HG03457 (cell line): ENCODE results near the gene COL23A1.
"Not testable (repeated sequence)": the region's sequence is repeated elsewhere in the genome, so short reads cannot be mapped to it uniquely, and the experiment has no call there.

Experiments used
- ATAC-seq: cut with Tn5 transposase; IDR thresholded peaks from one replicate; pipeline ENCODE4 v1.9.1; 2021; ENCODE audit warnings: moderate number of reproducible peaks; ENCODE audit not compliant: unreplicated experiment

The COL23A1 gene

DNA sequence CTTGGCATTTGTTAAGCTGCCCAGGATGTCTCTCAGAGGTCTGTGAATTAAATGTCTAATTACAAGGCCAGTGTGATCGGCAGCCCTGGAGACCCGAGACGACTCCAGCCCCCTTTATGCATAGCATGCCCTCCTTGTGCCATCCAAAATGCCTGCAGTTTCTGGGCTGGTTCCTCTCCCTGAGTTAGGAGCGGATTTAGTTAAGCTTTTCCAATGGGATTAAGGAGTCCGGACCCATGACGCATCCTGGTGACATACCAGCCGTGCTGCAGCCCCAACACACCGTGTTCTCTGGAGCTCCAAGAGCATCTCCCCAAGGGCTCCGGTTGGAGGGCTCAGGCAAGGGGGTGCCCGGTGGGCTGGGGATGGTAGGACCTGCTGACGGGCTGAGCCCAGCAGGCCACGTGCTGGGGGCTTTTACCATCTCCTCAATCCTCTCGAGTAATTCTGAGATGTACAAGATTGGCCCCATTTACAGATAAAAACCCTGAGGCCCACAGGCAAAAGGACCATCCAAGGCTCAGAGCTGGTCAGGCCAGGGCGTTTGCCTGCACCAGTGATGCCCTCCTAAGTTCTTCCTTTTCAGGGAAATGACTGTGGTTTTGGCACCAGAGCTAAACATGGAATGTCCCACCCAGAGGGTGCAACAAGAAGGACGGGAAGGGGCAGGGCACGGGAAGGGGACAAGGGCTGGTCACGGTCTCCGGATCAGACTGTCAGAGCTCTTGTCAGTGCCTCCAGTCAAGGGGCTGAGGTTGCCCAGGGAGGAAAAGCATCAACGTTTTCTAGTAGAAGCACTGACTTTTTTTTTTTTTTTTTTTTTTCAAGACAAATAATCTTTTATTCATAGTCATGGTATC lies 275.0 kb downstream of the COL23A1 start:
- ATAC-seq: no peak

DNA sequence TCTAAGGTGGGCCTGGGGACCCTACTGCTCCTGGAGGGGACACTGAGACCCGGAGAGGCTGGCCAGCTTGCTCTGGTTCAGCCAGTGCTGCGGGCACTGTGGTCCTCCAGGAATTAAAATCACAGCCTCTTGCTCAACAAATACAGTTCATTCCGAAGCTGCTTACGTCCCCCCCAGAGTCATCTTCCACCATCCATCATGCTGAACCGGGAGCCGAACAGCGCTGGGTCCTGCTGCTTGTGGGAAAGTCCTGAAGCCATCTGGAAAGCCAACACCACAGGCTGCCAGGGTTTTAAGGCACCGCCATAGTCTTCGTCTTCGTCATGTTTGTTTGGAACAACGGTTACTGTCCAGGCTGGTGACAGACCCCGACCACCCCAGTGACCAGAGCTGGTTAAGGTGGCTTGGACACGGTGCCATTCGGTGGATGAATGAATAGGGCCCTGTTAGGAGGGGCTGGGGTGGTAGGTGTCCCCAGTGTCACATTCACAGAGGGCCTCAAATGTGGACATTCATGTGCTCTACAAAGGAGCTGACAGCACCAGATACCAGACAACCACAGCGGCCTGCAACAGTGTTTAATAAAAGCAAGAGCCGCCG lies 276.0 kb downstream of the COL23A1 start:
- no peak for ATAC-seq

DNA sequence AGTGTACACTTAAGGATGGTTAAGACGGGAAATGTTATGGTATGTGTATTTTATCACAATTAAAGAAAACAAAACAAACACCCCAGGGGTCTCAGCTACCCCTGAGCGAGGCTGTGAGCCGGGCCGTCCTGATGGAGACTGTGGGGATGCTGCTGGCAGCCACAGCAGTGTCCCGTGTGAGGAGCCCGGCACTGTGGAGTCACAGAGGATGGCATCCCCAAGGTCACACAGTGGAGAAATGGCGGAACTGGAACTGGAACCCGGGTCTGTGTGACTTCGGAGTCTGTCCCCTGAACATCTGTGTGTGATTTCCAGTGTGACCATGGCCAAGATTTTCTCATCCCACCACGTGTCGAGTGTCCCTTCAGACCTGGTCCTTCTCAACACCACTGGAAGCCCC lies 276.9 kb downstream of the COL23A1 start:
- no peak for ATAC-seq

DNA sequence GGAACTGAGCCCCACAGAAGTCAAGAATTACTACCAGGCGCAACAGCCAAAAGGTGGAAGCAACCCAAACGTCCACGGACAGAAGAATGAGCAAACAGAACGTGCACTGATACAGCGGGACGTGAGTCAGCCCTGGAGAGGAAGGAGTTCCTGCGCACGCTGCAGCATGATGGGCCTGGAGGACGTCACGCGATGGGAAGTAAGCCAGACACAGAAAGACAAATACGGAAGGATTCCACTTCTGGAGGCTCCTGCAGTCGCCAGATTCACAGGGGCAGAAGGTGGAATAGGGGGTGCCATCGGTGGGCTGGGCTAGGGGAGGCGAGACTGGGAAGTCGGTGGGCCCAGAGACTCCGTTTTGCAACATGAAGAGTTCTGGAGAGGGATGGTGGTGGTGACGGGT lies 277.3 kb downstream of the COL23A1 start:
- no peak for ATAC-seq

DNA sequence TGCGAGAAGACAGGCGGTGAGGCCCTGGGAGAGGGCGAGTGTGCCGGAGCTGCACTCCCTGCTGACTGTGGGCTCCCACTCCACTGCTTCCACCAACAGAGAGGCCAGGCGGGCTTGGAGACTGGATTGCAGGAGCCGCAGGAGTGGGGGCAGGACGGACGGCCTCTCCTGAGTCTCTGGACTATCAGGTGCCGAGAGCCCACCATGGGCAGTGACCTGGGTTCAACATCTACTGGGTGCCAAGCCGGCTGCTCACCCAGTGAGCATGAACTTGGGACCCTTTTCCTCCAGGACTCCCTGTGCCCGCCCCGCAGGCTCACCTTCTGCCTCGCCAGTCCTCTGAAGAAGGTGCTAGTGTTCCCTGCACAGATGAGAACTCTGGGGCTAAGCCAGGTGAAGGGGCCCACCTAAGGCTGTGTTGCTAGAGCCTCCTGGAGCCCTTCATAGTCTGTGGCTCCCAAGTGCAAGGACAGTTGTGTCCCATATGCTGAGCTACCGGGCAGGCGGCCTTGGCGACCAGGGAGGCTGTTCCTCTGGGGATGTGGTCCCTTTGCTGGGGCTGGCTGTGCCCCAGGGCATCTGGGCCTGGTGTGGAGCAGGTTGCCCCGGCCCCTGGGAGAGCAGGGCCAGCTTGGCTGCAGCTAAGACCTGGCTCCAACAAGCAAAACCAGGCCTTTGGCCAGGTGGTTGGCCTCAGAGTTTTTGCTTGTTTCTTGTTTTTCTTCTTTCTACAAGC lies 279.9 kb downstream of the COL23A1 start:
- ATAC-seq: no peak

DNA sequence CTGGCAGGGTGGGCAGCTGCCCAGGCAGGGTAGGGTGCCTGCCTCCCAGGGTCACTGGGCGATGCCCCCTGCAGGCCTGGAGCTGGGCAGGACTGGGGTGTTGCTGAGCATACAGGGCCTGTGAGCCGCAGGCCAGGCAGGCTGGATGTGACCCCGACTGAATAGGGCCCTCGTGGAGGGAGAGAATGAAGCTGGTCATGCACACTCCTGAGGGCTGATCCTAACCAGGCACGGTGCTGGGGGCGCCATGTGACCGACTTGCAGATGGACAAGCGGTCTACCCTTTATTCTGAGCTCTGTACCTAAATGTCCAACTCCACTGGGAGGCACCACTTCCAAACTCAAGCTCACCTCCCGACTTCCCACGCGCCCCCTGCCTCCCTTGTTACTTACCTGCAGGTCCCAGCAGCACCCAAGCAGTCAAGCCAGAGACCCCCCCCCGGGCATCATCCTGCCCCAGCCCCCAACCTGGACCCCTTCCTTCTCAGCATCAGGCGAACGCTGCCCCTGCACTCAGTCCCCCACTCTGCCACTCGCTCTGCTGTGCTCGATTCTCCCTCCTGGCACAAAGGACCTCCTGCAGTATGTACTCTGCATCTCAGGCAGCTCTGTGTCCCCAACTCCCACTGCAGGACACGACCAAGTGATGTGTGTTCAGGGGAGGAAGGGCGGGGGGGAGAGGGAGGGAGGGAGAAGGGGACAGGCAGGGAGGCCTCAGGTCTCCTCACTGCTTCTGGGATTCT lies 280.8 kb downstream of the COL23A1 start:
- ATAC-seq: no peak

DNA sequence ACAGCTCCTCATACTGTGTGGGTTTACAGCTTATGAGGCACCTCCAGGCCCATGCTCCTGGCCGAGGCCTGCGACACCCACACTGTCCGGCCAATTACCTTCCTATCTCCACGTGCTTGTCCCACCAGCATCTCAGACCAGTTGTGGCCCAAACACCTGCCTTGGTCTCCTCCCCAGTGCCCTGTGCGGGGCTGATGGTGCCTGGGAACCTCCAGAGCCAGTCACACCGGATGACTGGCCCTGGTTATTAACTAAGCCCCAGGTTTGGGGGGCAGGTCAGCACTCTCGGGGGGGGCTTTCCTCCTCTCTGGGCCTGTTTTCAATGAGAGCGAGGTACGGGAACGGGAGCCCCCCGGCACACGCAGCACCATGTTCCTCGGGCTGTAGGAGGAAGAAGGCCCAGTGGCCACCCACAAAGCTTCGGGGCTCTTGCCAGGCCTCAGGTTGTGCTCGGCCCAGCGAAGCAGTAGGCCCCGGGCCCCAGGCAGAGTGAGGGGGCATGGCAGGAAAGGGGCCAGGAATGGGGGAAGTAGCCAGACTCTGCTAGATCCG lies 281.6 kb downstream of the COL23A1 start:
- no peak for ATAC-seq

DNA sequence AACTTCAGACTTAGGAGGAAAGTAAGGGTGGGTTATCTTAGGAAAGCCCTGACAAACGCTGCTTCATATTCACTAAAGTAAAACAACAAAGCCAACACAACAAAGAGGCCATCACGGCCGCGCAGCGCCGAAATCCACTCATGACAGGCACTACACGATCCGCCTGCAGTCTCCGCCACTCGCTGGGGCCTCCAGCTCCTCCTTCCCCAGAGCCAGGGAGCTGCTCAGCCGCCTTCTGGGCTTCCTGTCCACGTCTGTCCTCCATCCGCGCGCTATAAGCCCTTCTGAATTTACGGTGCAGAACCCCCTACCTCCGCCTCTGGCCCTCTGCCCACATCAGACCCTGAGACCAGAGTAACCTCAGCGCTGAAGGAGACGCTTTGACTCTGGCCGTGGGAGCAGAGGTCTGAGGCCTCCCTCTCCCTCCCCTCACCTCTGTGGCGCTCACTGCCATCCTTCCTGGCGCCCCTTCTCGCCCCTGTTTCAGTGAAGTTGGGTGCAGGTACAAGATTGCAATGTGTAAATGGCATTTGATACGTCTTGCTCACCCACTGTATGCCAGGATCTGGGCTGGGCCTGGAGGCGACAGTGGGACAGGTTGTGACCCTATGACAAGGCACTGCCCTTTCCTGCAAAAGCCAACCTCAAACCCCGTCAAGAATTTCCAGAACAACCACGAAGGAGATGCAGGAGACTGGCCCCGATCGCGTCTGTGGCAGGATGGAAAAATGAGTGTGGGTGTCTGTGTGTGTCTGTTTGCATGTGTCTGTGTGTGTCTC lies 282.7 kb downstream of the COL23A1 start:
- no peak for ATAC-seq

DNA sequence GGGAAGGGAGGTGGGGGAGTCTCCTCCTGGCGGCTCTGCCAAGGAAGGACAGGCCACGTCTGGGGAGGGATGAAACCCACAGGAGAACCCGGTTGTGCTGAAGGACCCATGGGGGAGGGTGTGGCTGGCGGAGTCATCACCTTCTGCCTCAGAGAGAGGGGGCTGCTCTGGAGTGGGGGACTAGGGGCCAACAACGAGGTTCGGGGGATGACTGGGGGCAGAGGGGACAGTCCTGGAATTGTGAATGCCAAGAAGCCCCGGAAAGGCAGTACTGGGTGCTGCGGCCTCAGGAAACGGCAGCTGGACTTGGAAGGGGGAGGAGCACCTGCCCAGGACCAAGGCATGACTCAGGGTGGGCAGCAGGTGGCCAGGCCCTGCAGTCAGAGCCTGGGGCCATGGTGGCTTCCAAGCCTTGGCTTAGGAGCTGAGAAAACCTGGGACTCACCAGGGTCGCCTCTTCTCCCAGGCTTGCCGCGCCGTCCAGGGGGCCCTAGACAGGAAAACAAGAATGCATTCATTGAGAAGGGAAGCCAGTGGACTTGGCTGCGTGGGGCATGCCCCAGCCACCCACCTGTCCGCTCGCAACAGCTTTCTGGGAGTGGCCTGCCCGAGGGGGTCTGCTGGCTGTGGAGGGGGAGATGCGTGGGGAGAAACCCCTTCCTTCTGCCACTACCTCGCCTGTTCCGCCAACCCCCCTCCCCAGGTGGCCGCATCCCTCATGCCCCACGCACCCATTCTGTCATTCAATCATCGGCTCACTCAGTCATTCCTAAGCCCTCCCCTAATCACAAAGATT lies 283.6 kb downstream of the COL23A1 start:
- ATAC-seq: no peak

DNA sequence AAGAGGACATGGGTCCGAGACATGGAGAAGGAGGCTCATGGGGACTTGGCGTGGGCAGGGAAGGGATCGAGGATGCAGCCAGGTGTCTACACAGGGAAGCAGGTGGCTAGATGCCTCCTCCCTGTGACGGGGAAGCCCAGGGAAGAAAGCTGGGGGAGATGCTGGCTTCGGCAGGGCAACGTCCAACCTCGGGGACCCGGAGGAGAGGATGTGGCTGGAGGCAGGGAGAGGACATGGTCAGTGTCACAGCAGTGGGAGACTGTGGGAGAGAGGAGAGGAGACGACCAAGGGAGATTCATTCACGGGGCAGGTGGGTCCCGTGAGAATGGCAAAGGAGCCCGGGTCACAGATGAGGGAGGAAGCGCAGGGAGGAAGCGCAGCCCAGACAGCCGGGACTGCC lies 284.4 kb downstream of the COL23A1 start:
- ATAC-seq: no peak

DNA sequence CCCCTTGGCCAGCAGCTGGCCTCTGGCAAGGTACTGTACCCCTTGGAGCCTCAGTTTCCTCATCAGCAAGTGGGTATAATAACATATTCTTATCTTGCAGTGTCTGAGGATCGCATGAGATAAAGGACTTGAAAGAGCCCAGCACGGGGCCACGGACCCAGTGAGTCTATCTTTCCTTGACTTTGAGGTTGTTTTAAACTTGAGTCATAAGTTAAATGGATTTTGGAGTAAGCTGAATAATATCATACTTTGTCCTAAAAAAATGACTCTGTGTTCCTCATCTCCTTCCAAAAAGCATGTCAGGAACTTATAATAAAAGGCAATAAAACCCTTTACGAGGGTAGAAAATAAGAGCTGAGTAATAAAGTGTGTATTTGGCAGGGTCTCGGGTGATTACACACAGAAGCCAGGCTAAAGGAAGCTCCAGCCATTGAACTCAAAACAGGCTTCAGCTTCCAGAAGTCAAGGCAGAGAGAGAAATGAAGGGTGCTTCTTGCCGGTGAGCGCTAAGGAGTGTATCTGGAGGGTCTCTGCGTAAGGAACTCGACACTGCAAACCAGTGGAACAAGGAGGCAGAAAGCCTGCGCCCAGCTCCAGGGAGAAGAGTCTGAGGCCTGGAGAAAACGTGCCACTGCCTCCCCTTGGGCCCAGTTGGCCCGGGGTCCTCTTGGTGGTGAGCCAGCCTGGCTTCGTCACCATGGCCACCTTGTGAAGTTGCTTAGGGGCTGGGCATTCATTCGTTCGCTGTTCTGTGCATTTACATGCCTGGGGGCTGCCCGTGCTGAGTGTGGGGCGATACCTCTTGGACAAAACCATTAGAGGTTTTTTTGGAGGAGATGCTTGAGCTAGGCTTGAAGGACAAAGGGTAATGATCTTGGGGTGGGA lies 285.2 kb downstream of the COL23A1 start:
- ATAC-seq: no peak

DNA sequence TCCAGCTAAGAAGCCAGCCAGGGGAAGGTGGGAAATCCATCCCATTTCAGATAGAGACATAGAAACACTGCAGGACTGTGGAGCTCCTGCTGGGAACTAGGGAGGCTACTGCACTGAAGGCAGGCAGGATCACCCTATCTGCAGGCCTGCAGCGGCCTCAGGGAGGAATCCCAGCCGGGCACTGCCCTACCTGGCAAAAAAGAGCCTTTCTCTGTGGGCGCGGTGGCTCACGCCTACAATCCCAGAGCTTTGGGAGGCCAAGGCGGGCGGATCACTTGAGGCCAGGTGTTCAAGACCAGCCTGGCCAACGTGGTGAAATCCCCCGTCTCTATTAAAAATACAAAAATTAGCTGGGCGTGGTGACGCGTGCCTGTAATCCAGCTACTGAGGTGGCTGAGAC lies 286.2 kb downstream of the COL23A1 start:
- ATAC-seq: no peak

DNA sequence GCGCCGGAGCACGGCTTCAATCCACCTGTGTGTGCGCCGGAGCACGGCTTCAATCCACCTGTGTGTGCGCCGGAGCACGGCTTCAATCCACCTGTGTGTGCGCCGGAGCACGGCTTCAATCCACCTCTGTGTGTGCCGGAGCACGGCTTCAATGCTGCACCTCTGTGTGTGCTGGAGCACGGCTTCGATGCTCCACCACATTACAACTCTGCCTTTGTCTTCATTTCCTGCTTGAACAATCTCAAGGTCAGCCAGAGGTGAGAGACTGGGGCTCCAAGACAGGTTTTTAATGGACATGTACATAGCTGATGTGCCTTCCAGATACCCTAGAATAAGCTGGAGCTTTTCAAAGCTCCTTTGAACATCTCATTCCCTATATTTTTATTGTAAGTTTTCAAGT lies 287.9 kb downstream of the COL23A1 start:
- not testable (repeated sequence) for ATAC-seq

DNA sequence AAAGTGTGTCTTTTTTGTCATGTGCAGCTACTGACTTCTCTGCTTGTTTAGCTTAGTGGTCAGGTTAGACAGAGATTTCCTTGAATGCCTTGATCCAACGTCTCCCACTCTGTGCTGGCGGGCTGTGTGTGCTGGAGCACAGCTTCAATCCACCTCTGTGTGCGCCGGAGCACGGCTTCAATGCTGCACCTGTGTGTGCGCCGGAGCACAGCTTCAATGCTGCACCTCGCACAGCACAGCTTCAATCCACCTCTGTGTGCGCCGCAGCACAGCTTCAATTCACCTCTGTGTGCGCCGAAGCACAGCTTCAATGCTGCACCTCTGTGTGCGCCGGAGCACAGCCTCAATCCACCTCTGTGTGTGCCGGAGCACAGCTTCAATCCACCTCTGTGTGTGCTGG lies 288.6 kb downstream of the COL23A1 start:
- no peak for ATAC-seq

DNA sequence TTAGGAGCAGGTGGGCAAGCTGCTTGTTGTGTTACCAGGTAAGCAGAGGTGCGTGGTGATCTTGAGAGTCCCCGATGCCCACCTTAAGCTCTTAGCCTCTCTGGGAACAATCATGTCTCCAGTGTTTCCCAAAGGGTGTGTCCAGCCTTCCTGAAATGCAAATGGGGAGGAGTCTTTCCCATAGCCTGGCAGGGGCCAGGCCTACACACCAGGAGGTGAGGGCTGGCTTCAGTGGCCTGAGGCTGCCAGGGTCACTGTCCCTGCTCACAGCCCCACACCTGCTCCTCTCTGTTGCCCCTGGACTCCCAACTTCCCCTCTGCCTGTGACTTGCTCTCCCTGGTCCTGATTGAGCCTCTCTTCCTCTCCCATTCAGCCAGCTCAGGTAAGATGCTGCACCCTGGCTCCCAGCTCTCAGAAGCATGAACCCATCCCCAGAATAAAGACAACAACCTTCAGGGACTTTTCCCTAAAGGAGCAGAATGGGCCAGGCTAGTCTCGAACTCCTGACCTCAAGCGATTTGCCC lies 291.8 kb downstream of the COL23A1 start:
- no peak for ATAC-seq

DNA sequence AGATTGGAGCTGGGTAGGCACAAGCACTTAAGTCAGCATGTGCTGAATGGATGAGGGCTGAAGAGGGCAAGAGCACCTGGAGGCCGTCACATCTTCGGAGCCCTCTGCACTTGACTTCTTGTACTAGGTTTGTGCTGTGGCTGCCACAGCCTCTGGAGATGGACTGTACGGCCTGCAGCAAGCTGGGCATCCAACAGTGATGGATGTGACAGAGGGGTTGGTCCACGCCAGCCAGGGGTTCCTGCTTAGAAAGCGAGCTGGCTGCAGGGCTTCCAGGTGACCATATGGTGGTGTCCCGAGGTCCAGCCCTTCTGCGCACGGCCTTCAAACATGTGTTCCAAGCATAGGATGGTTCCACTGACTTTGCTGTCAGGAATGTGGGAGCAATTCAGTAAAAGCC lies 292.4 kb downstream of the COL23A1 start:
- ATAC-seq: no peak

DNA sequence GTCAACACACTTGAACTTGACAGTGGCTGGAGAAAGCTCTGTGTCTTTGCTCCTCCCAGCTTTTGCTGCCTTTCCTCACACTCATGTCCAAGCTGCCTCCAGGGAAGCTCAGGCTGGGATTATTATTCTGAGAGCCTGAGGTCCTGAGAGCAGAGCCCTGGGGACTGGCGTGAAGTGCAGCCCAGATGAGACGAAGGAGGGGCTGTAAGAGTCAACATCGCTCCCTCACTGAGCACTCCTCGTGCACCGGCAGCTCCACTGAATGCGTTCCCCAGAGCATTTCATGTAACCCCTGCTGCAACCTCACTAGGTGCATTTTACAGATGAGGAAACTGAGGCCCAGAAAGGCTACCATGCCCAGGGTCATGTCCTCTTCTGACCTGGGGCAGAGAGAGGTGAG lies 294.1 kb downstream of the COL23A1 start:
- ATAC-seq: no peak

DNA sequence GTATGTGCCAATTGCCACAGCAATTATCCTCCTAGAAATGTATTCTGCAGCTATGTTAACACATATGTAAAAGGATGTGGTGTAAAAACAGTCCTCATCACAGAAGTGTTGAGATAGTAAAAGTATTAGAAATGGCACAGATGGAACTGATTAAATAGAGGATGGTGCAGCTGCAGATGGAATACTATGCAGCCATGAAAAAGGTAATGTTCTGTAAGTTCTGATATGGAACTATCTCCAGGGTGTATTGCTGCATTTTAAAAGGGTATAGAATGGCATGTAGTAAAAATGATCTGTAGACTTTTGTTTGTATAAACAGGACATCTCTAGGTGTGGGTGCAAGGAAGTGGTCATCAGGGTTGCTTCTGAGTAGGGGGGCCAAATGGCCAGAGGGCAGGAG lies 294.6 kb downstream of the COL23A1 start:
- ATAC-seq: no peak
